CD4-positive, alpha-beta T cell treated with Interleukin-6 at 100 ng/mL for 8 hours (primary cell): ENCODE results near the gene UBE2D2.

Experiments
- DNase-seq: peaks from one replicate; pipeline ENCODE4 v3.0.0-alpha.2; 2020; ENCODE audit warnings: mixed read lengths, low spot score

The UBE2D2 gene

GRCh38 chr5:139648205-139649081 lies 87.3 kb downstream of the UBE2D2 start, which contains the start of gene CXXC5:
CXXC5 (plus strand) TSS chr5:139648349; CDS start chr5:139680524, 32,175 bp downstream.
- DNase-seq, result no peak

GRCh38 chr5:139649082-139649991 lies 88.2 kb downstream of the UBE2D2 start:
- no peak for DNase-seq

GRCh38 chr5:139650031-139650688 lies 89.0 kb downstream of the UBE2D2 start:
- no peak for DNase-seq

GRCh38 chr5:139650689-139651042 lies 89.5 kb downstream of the UBE2D2 start:
- DNase-seq, result no peak

GRCh38 chr5:139651043-139651834 lies 90.1 kb downstream of the UBE2D2 start:
- no peak for DNase-seq

- peak; percentile 21 for DNase-seq
These were observed 91.0 kb downstream of the UBE2D2 start for GRCh38 chr5:139651853-139652787.

- no peak for DNase-seq
These were observed 91.7 kb downstream of the UBE2D2 start for GRCh38 chr5:139652788-139653241.

GRCh38 chr5:139653616-139654015 lies 92.5 kb downstream of the UBE2D2 start:
- DNase-seq, result no peak

GRCh38 chr5:139654464-139654863 lies 93.3 kb downstream of the UBE2D2 start:
- no peak for DNase-seq

- no peak for DNase-seq
These were observed 93.8 kb downstream of the UBE2D2 start for GRCh38 chr5:139654871-139655491.

GRCh38 chr5:139655727-139656271 lies 94.7 kb downstream of the UBE2D2 start:
- DNase-seq, result no peak

- DNase-seq, result no peak
These were observed 96.5 kb downstream of the UBE2D2 start for GRCh38 chr5:139657363-139658321.

GRCh38 chr5:139658501-139658927 lies 97.4 kb downstream of the UBE2D2 start:
- DNase-seq, result no peak

GRCh38 chr5:139658928-139659667 lies 98.0 kb downstream of the UBE2D2 start:
- DNase-seq, result no peak

- no peak for DNase-seq
These were observed 98.6 kb downstream of the UBE2D2 start for GRCh38 chr5:139659695-139660101.

- no peak for DNase-seq
These were observed 99.2 kb downstream of the UBE2D2 start for GRCh38 chr5:139660105-139660922.
